ENCODE measurements around the gene HACL1. TPM values are rescaled to one million over a fixed set of nuclear protein-coding genes. Genes with fewer than 3 reads are reported as not detected.
"Not testable (repeated sequence)": the region's sequence is repeated elsewhere in the genome, so short reads cannot be mapped to it uniquely, and the experiment has no call there.

Gene HACL1
- total RNA-seq, 1 donor from 2014 or later = 14.0 TPM

- Mint-ChIP-seq H3K9me3 (peaks cover 18% of the 10 kb centered on the region), H3K27me3 (ENCODE audit: low read depth) (no peaks in the 10 kb centered on the region), H3K27ac (ENCODE audit: unreplicated experiment) (no peak overlapping the region), H3K36me3 (ENCODE audit: low read depth) (peaks cover 31% of the 10 kb centered on the region), H3K4me3 (no peak overlapping the region), H3K4me1 (no peaks in the 10 kb centered on the region)
- no peak for DNase-seq (ENCODE audit: low read depth, low spot score)
- no peak for TF ChIP-seq CTCF (conservative IDR thresholded peaks at IDR 0.05)
These were observed 22.4 kb upstream of the HACL1 start for GRCh38 chr3:15623535-15624440.

GRCh38 chr3:15619659-15620464 is 18.5 kb upstream of the HACL1 start:
- H3K9me3 Mint-ChIP-seq = peaks cover 18% of the 10 kb centered on the region
- not testable (repeated sequence) for DNase-seq (ENCODE audit: low read depth, low spot score); H3K27ac Mint-ChIP-seq (ENCODE audit: unreplicated experiment); H3K27me3 Mint-ChIP-seq (ENCODE audit: low read depth); H3K4me1 Mint-ChIP-seq; H3K4me3 Mint-ChIP-seq
- peaks cover 31% of the 10 kb centered on the region for H3K36me3 Mint-ChIP-seq (ENCODE audit: low read depth)

GRCh38 chr3:15616053-15616452 is 14.7 kb upstream of the HACL1 start:
- no peak overlapping the region for H3K4me3 Mint-ChIP-seq
- peaks cover 14% of the 10 kb centered on the region for H3K9me3 Mint-ChIP-seq
- H3K4me1 Mint-ChIP-seq = no peaks in the 10 kb centered on the region
- peaks cover 17% of the 10 kb centered on the region for H3K36me3 Mint-ChIP-seq (ENCODE audit: low read depth)
- no peak overlapping the region for H3K27ac Mint-ChIP-seq (ENCODE audit: unreplicated experiment)
- H3K27me3 Mint-ChIP-seq (ENCODE audit: low read depth) = no peaks in the 10 kb centered on the region
- DNase-seq (ENCODE audit: low read depth, low spot score) = no peak
- TF ChIP-seq CTCF (conservative IDR thresholded peaks at IDR 0.05) = no peak

- peaks cover 9% of the 10 kb centered on the region for H3K9me3 Mint-ChIP-seq
- no peak overlapping the region for H3K27ac Mint-ChIP-seq (ENCODE audit: unreplicated experiment)
- H3K4me1 Mint-ChIP-seq = no peaks in the 10 kb centered on the region
- TF ChIP-seq CTCF (conservative IDR thresholded peaks at IDR 0.05) = no peak
- H3K36me3 Mint-ChIP-seq (ENCODE audit: low read depth) = peaks cover 10% of the 10 kb centered on the region
- no peaks in the 10 kb centered on the region for H3K27me3 Mint-ChIP-seq (ENCODE audit: low read depth)
- H3K4me3 Mint-ChIP-seq = no peak overlapping the region
- no peak for DNase-seq (ENCODE audit: low read depth, low spot score)
These were observed 13.6 kb upstream of the HACL1 start for GRCh38 chr3:15614958-15615357.

GRCh38 chr3:15612001-15612400 is 10.6 kb upstream of the HACL1 start:
- DNase-seq (ENCODE audit: low read depth, low spot score) = no peak
- H3K27me3 Mint-ChIP-seq (ENCODE audit: low read depth) = no peaks in the 10 kb centered on the region
- no peaks in the 10 kb centered on the region for H3K36me3 Mint-ChIP-seq (ENCODE audit: low read depth)
- H3K9me3 Mint-ChIP-seq = no peaks in the 10 kb centered on the region
- TF ChIP-seq CTCF (conservative IDR thresholded peaks at IDR 0.05) = no peak
- H3K4me1 Mint-ChIP-seq = no peaks in the 10 kb centered on the region
- no peak overlapping the region for H3K27ac Mint-ChIP-seq (ENCODE audit: unreplicated experiment)
- no peak overlapping the region for H3K4me3 Mint-ChIP-seq
